GM21390 (cell line): ENCODE measurements around the gene CCDC170.
"Not testable (repeated sequence)": the region's sequence is repeated elsewhere in the genome, so short reads cannot be mapped to it uniquely, and the experiment has no call there.

ENCODE experiments used
- ATAC-seq: cut with Tn5 transposase; IDR thresholded peaks from one replicate; pipeline ENCODE4 v1.9.1; 2021; ENCODE audit not compliant: unreplicated experiment

Gene CCDC170

DNA sequence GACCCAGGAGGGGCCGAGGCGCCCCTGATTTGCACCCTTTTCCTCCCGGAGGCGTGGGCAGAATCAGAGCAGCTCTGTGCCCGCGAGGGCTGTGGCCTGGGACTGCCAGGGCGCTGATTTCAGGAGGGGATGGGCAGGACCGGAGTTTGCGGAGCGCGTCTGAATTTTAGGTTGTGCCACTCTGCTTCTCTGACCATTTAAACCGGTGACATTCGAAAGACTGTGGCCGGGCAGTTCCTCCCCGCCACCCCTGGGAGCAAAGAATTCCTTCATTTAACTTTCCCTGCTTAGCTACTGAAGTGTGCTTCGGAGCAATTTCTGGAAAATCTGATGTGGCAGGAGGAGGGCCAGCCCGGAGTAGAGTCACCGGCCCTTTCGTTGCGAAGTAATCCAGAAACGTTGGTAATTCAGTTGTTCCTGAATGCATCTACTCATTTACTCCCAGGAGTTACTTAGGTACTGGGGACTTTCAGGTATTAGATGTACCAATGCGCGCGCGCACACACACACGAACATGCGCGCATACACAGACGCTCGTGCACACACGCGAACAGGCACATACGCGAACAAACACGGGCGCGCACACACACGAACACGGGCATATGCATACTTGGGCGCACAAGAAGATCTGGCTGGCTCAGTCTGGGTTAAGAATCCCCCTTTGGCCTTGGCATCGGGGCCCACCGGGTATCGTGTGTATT is 568 bp downstream of the CCDC170 start:
- ATAC-seq: no peak

DNA sequence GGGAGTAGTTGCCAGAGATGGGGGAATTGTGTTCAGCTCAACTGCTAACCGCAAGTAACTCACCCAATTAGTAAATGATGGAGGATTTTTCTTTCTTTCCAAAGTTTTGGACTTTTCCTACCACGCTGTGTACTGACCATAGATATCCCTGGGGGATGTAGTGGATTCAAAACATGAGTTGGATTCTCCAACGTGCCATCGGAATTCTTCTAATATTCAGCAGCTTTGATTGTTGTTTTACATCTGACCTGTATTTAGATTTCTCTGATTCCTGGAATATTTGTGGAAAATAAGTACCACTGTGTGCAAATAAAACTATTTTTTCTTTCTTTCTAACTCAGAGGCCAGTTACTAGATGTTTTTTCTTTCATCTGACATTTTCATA is 1.1 kb downstream of the CCDC170 start:
- no peak for ATAC-seq

DNA sequence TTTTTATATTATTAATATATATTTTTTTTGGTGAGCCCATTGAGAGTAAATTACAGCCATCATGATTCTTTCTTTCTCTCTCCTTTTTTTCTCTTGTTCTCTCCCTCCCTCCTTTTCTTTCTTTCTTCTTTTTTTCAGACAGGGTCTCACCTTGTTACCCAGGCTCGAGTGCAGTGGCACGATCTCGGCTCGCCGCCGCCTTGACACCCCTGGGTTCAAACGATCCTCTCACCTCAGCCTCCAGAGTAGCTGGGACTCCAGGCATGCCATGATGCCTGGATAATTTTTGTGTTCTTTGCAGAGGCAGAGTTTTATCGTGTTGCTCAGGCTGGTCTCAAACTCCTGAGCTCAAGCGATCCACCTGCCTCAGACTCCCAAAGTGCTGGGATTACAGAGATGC is 1.6 kb downstream of the CCDC170 start:
- ATAC-seq: no peak

DNA sequence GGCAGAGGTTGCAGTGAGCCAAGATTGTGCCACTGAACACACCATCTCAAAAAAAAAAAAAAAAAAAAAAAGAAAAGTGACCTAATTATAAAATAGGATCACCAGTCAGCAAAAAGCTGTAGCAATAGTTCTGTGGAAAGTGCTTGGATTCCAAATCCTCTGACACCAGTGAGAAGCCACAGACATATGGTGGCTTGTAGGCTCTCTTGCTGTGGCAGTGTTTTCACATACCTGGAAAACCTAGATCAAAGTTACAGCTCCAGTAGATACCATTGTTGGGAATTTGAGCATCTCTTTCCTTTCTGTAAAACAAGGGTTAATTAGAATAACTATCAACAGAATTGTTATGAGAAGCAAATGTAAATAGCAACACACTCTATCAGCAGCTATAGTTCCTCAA is 4.1 kb downstream of the CCDC170 start:
- ATAC-seq: peak; percentile 40

DNA sequence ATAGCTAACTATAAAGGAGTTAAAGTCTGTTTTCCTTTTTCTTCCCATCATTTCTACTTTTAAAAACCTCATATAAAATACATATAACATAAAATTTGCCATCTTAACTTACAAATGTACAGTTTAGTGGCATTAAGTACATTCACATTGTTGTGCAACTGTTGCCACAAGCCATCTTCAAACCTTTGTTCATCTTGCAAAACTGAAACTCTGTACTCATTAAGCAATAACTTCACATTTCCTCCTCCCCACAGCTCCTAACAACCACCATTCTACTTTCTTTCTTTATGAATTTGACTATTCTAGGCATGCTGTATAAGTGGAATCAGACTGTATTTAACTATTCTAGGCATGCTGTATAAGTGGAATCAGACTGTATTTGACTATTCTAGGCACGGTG is 4.5 kb downstream of the CCDC170 start:
- peak; percentile 79 for ATAC-seq

DNA sequence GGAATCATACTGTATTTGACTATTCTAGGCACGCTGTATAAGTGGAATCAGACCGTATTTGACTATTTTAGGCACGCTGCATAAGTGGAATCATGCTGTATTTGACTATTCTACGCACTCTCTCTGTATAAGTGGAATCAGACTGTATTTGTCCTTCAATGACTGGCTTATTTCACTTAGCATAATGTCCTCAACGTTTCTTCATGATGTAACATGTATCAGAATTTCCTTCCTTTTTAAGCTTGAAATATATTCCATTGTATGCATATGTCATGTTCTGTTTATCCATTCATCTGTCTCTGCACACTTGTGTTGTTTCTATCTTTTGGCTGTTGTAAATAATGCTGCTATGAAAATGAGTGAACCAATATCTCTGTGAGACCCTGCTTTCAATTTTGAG is 5.7 kb downstream of the CCDC170 start:
- no peak for ATAC-seq

DNA sequence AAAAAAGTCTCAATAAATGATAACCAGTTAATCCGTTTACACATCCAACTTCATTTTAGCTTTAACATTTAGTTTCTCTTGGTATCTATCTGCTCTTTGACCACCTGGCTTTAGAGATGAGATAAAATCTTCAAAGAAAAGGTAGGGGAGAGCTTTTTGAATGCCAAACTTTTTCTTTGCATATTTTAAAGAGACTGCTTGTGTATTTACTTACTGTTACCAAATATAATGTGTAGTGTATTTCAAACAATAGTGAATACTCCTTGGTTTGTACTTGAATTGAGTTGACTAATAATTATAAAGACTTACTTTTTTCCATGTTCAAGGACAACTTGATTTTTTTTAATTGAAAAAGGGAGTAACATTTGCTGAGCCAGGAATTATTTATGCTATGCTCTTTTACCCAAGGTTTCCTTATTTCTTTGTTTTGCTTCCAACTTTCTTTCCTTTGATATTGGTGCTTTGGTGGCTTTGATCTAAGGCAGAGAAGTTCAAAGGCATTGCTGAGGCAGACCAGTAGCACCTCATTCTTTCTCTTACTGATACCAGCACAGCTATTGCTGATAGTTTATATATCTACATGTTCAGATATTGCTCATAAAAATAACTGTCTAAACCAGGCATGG is 7.8 kb downstream of the CCDC170 start:
- ATAC-seq: no peak

DNA sequence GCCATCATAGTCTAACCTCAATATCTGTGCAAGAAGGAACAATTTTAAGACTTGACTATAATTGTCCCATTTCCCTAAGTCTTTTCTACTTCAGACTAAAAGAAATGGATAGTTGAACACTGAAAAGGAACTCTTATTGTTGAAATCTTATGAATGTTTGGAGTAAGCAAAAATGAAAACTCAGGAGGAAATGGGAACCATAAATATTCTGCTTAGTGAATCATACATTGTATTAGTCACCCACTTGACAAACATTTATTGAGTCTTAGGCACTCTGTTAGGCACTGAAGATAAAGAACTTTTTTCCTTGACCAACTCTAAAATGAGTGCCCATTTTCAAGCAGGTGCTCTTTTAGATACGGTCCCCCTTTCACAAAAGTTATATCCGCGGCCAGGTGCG is 8.7 kb downstream of the CCDC170 start:
- no peak for ATAC-seq

DNA sequence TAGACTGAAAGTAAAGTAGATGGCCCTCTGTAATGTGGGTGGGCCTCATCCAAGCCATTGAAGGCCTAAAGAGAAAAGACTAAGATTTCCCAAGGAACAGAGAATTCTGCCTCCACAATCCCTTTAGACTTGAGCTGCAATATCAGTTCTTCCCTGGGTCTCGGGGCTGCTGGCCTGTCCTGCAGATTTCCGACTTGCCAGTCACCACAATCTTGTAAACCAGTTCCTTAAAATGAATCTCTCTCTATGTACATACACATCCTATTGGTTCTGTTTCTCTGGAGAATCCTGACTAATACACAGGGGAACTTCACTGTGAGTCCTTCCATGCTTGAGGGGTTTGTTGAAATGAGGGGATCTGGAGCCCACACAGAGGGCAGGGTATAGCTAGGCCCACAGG is 12.9 kb downstream of the CCDC170 start:
- ATAC-seq: no peak

DNA sequence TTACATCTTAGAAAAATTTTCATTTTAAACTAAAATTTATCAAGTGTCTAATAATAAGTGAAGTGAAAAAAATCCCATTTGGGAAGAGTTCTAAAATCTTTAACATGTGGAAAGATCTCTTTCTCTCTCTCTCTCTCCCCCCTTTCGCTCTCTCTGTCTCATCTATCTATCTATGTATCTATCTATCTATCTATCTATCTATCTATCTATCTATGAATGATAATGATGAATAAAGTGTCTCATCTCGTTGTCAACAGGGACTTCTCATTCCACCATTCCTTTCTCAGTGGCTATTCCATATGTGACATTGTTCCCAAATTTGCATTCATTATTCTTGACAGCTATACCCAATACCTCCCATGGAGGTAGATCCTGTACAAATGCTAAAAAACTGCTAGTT is 15.2 kb downstream of the CCDC170 start:
- ATAC-seq: no peak

DNA sequence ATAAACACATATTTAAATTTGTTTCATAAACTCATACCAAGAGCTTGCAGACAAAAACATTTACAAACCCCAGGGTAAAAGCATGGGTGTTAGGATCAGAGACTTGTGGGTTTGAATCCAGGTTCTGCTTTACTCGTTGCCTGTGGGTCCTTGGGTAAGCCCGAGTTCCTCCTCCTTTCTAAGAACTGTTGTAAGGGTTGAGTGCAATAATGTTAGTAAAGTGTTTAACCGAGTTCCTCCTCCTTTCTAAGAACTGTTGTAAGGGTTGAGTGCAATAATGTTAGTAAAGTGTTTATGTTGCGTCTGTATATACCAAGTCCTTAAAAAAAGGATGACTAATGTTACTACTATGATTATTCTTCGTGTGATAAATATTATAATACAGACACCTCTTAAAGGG is 18.7 kb downstream of the CCDC170 start:
- ATAC-seq: no peak

DNA sequence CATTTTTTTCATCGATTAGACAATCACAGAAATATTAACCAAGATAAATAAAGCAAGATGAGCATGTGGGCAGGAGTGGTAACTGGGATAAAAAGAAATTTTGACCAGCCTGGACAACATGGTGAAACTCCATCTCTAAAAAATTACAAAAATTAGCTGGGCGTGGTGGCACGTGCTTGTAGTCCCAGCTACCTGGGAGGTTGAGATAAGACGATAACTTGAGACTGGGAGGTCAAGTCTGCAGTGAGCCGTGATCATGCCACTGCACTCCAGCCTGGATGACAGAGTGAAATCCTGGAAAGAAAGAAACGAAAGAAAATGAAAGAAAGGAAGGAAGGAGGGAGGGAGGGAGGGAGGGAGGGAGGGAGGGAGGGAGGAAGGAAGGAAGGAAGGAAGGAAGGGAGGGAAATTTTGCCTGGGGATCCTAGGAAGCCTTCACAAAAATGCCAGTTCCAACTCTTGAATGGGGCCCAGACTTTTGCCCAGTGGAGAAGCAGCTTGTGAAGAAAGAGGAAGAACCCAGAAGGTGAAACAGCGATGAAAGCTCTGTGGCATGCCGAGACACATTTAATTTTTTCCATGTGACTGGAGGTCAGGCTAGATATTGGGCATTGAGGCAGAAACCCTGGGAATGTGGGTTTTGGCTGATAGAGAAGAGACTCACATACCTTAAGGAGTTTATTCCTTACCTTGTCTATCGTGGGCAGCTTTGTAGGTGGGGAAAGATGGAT is 20.3 kb downstream of the CCDC170 start:
- no peak for ATAC-seq

DNA sequence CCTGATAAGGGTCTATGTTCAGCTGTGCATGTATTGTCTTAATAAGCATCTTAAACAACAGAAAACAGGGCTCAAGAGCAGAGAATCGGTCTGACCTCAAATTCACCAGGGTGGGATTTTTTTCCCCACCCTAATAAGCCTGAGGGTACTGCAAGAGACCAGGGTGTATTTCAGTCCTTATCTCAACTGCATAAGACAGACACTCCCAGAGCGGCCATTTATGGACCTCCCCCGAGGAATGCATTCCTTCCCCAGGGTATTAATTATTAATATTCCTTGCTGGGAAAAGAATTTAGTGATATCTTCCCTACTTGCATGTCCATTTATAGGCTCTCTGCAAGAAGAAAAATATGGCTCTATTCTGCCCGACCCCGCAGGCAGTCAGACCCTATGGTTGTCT is 25.2 kb downstream of the CCDC170 start:
- not testable (repeated sequence) for ATAC-seq

DNA sequence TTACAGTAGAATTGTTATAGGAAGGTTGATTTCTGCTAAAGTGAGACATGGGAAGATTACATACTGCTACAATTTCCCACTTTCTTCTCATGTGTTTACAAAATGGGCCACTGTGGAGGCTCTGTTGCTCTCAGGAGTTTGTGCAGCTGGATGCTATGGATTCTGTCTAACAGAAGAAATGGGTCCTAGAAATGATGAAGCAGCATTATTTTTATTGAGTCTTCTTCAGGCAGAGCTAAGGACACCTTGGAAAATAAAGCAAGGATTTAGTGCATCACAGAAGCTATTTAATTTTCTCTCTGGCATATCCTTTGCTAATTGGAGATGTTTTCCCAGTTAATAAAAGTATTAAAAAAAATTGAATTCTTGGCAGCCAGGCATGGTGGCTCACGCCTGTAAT is 29.2 kb downstream of the CCDC170 start:
- no peak for ATAC-seq

DNA sequence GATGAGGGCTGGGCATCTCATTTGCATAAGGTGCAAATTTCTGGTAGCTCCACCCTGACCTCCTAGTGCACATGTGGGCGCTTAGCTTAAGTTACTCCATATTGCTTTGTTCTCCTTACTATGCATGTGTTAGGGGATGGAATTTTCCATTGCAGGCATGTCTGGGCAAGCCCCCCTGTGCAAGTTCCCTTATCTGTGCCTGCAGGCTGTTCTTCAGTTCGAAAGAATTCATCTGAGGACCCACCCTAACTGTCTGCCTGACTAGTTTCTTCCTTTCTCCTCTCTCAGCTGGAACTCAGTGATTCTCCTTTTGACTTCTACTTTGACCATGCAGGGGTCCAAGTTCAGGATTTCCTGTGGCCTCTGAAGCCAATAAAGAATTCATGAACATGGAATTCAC is 30.2 kb downstream of the CCDC170 start:
- no peak for ATAC-seq

DNA sequence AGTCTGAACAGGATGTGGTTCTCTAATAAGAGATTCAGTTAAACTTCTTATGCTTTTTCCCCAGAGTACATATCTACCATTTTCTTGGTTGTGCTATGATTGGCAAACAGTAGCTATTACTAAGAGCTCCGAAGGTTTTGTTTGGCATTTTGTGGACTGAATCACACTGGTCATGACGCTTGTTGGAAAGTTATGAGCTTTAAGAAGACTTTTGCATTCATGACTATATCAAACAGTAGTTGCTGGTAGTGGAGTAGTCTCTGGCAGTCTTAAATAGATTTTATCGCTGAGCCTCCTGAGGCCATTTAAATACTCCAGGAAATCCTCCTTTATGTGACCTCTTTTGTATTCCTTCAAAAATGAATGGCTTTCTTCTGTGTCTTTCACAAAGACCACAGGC is 40.8 kb downstream of the CCDC170 start:
- ATAC-seq: no peak

DNA sequence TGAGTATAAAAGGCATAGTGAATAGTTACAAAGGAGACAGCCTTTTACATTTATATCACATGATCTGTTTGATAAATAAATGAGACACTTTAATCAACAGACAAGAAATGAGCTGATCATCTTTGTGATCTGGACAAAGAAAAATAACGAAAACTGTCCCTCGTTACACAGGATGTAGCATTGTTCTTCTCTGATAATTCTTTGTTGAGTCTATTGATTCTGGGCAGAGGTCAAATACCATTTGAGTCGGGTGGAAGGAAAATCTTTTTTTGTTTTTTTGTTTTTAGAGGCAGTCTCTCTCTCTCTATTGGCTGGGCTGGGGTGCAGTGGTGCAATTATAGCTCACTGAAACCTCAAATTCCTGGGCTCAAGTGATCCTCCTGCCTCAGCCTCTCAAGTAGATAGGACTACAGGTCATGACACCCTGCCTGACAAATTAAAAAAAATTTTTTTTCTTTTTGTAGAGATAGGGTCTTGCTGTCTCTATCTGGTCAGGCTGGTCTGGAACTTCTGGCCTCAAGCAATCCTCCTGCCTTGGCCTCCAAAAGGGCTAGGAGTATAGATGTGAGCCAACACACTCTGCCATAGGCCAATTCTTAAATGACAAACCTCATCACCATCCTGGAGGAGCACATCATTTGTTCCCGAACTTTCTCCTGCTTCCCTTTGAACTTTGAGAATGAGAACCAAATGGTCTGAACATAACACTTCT is 41.8 kb downstream of the CCDC170 start:
- no peak for ATAC-seq

DNA sequence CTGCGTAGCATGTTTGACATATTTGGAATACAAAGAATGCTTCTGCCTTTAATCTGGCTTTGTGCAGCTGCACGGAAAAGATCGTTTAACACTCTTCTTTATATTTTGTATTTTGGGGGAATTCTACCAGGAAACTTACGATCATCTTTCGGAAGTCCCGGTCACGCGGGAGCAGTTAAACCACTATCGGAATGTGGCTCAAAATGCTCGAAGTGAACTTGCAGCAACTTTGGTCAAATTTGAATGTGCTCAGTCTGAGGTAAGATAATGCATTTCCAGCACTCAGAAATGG is 42.3 kb downstream of the CCDC170 start:
- no peak for ATAC-seq

DNA sequence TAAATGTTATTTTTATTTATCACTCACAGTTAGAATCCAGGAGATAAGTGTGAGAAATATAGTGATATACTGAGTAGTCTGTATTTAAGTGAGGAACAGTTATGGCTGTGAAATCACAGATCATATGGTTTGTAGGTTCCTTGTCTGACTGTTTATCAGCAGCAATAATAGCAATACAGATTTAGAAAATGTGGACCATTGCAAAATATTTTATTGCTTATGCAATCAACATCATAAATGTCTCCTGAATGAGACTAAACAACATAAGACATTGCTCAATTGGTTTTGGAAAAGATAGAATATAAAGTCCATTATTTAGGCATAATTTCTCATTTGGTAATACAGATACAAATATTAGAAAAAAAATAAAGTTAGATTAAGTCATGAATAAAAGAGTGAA is 43.7 kb downstream of the CCDC170 start:
- no peak for ATAC-seq

DNA sequence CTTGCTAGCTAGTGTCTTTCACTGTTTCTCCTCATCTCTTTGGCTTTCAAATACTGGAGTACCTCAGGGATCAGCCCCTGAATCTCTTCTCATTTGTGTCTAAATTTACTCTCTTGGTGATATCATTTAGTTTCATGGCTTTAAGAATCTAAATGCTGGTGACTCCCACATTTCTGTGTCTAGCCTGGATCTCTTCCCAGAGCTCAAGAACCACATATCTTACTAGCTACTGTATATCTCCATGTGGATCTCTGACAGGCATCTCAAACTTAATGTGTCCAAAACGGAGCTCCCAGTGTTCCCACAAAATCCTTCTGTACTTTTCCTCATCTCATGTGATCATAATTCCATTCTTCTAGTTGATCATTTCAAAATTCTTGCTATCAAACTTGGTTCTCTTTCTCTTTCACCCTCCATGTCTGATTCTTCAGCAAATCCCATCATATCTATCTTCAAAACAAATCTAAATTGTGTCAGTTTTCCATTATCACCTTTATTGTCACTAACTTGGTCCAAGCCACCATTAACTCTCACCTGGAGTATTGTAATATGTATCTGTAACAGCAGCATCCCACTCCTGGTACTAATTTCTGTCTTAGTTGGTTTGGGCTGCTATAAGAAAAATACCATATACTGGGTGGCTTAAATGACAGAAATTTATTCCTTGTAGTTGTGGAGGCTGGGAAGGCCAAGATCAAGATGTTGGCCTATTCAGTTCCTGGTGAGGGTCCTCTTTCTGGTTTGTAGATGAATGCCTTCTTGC is 45.9 kb downstream of the CCDC170 start:
- ATAC-seq: no peak

DNA sequence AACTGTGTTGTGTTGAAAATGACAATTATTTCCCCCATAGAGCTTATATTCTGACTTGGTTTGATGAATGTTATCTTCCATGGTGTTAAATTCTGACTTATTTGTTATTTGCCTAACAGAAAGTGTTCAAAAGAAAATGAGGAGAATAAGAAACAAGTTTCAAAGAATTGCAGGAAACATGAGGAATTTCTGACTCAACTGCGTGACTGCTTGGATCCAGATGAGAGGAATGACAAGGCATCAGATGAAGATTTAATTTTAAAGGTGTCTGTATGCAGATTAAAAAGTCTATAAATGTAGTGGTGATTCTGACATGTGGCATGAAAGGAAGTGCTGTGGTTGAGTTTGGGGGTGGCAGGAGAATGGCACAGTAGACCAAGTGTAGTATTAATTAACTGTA is 50.6 kb downstream of the CCDC170 start:
- no peak for ATAC-seq
